T follicular helper cell (primary cell): ENCODE results near the gene POLG2.
"Not testable (repeated sequence)": the region's sequence is repeated elsewhere in the genome, so short reads cannot be mapped to it uniquely, and the experiment has no call there.

Experiments used
- DNase-seq: peaks from one replicate; pipeline ENCODE4 v3.0.0-alpha.2; 2020; ENCODE audit warnings: low read depth

Gene POLG2

GRCh38 chr17:64505340-64506200, 8.7 kb upstream of the POLG2 start:
- peak; percentile 73 for DNase-seq

DNA sequence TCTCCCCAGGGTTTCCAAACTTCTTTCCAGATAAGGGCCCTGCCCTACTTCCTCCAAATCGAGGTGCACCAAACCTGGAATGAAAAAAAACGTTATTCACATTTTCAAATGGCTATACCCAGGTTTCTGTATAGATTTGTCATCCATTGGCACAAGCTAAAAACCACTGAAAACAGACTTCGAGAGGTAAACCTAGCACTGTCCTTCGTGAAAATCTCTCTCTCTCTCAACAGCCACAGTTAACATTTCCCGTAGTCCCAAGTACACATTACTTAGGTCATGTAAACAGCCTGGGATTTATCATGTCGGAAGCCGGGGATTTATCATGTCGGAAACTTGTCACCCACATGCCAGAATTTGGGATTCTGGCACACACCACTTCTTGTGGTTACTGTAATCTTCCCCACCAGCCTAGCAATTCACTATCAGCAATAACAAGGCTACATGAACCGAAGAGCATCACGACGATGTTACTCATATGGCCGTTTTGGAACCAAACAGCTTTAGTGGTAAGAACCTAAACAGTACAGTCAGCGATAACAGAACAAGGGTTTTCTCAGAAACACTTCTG, 8.0 kb upstream of the POLG2 start:
- no peak for DNase-seq

- no peak for DNase-seq
Measured at GRCh38 chr17:64503821-64504768, 7.2 kb upstream of the POLG2 start.

DNA sequence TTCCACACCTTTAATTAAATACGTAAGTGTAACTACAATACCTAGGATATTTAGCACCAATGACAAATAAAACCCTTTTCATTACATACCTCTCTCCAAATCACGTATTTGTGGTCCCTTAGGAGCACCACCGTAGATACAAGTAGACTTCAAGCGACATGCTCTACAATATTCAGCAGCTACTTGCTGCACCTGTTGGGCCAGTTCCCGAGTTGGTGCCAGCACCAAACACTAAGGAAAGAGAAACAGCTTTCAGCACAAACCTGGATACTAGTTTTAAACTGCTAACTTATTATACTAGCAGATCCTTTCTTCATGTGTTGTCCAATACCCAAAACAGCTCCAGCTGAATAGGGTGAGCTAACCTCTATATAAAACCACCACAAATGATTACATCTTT, 6.5 kb upstream of the POLG2 start:
- no peak for DNase-seq

DNA sequence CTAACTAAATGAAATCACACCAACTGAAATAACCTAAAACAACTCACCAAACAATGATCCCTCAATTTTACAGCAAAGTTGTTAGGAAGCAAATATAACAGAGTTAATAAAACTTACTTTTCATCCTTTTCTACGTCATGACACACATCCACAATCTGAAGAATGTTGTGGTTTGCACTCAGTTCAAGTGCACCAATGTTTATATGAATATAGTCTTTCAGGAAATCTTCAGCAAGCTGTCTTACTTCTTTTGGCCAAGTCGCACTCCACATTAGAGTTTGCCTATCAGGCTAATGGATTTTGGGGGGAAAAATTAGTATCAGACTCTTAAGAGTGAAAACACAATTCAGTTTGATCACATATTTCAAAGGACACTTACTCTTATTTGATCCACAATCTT, 6.0 kb upstream of the POLG2 start:
- DNase-seq = no peak

GRCh38 chr17:64502021-64502420, 5.2 kb upstream of the POLG2 start:
- no peak for DNase-seq

DNA sequence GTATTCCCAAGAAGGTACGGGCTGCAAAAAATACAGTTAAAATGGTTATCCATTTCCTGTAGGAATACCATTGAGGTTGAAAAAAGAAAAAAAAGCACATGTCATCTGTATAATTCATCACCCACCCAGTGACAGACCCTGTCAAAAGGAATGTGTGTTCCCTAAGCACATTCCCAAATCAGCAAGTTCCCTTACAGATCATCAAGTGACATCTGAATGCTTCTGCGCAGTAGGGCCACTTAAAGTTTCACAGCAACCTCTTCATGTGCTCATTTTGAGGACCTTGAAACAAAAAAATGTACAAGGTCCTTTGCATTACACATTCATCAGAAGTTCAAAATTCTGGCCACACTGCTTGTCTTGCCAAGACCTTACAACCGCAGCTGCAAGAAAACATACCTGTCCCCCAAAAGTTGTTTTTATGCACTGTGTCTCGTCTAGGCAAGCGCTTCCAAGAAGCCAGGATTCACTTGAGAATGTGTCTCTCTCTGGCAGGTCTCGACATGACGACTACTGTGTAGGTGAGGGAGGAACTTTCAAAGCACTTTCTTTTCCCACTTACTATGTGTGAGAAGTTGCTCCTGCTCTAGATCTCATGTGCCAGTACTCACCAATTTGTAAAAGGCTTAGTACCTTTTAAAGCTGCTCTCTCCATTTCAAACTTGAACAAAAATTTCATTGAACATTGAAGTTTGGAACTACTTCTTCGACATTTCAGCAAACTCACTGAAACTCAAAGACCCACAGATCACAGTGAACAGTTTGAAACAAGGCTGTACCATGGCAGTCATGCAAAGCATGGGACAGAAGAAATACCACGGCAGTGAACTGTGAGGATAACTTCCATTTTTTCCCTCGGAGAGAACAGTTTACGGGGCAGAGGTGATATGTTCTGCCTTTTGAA, 4.3 kb upstream of the POLG2 start:
- peak; percentile 9 for DNase-seq

DNA sequence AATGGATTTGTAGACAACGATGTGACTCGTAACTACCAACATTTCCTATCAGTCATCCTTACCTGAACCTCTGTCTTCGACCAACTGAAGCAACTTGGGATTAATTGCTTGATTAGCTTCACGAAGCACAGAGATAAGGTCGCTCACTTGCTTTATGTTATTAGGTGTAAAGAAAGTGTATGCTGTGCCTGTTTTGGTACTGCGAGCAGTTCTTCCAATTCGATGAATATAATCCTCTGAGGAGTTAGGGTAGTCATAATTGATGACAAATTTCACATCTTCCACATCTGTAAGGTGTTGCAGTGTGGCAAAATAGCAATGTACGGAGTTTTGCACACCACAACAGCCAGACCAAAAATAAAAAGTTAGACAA, 3.6 kb upstream of the POLG2 start:
- DNase-seq = no peak

- DNase-seq = no peak
Measured at GRCh38 chr17:64499805-64500486, 3.1 kb upstream of the POLG2 start.

- DNase-seq = no peak
Measured at GRCh38 chr17:64498308-64499203, 1.7 kb upstream of the POLG2 start.

- DNase-seq = no peak
Measured at GRCh38 chr17:64497565-64498035, 746 bp upstream of the POLG2 start.

GRCh38 chr17:64496348-64496785, 487 bp downstream of the POLG2 start:
- no peak for DNase-seq

DNA sequence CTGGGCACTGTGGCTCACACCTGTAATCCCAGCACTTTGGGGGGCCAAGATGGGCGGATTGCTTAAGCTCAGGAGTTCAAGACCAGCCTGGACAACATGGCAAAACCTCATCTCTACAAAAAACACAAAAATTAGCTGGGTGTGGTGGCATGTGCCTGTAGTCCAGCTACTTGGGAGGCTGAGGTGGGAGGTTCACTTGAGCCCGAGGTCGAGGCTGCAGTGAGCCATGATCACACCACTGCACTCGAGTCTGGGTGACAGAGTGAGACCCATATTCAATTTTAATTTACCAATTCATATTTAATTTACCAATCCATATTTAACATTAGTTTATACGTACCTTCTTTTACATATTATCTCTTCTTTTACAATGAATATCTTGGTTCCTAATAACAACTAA, 1.6 kb downstream of the POLG2 start:
- not testable (repeated sequence) for DNase-seq

- no peak for DNase-seq
Measured at GRCh38 chr17:64494121-64494520, 2.7 kb downstream of the POLG2 start.

- peak; percentile 31 for DNase-seq
Measured at GRCh38 chr17:64492481-64493109, 4.3 kb downstream of the POLG2 start.

DNA sequence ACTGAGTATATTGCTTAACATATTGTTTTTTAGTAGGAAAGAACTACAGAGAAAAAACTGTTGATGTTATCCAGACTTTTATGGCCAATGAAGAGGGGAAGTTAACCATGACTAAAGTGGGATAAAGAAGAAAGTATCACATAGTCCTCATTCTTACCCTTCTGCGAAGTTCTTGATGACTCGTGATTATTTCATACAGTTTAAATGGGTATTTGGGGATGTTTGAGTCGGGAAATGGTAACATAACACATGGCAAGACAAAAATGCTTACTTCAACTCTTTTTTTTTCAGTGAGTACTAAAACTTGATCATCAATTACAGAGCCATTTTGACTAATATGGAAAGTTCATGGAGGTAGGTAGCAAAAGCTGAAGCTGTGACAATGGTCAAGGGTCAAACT, 4.9 kb downstream of the POLG2 start:
- DNase-seq = no peak

- peak; percentile 34 for DNase-seq
Measured at GRCh38 chr17:64491034-64491860, 5.6 kb downstream of the POLG2 start.

GRCh38 chr17:64488301-64488700, 8.6 kb downstream of the POLG2 start:
- DNase-seq = no peak
